Left forelimb (tissue), 1 donor: ENCODE measurements around the gene NSD2.
A peak's percentile ranks its signal among the peaks of the same experiment; 100 is the strongest.

ENCODE experiments used
- DNase-seq: peaks from one replicate; pipeline ENCODE4 v3.0.0-alpha.2; 2018; ENCODE audit warnings: low spot score

Gene NSD2

DNA sequence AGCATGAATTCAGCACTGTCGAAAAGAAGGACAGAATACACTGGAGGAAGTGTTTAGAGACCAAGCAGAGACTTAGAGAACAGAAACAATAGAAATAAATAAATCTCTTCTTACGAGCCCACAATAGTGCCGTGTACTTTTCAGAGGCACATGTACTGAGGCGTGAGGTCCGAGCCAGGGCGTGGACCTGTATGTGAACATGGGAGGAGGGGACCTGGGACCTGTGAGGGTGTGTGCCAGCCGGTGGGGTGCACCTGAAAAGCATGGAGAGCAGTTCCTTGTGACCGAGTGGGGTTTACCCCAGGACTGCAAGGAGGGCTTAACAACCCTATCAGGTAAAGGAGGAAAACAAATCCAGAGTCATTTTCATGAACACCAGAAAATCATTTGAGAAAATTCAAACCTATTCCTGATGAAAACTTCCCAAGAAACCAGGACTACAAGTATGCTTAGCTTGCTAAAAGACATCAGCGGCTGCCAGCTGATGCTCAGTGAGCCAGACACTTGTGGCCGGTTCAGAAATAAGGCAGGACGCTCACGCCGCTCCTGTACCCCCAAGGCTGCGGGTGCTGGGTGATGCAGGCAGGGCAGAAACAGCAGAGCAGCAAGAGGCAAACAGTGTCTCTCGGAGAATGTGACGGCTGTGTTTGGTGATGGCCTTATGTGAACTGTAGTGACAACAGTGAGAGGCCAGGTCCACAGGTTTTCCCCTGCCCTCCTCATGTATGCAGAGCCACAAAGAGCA lies 100.4 kb downstream of the NSD2 start:
- no peak for DNase-seq

DNA sequence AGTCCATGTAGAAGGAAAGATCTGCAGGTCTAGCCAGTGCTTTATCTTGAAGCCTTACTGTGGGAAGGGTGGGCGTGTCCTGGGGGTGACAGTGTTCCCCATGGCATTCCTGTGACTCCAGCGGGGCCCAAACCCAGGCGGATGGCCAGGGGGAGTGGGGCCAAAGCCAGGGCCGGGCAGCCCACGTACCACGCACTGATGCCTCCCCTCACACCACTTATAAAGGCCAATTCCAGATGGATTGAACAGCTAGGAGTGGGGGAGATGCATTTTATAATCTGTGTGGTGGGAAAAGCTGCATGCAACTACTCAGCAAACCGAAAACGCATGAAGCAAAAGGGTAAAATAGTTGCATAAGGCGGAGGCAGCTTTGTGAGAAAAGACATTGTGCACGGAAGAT lies 101.2 kb downstream of the NSD2 start:
- no peak for DNase-seq

- DNase-seq = no peak
Measured at GRCh38 chr4:1973218-1973617, 102.0 kb downstream of the NSD2 start.

- no peak for DNase-seq
Measured at GRCh38 chr4:1973661-1974060, 102.5 kb downstream of the NSD2 start.

- DNase-seq = peak; percentile 52
Measured at GRCh38 chr4:1974840-1975239, 103.6 kb downstream of the NSD2 start.

DNA sequence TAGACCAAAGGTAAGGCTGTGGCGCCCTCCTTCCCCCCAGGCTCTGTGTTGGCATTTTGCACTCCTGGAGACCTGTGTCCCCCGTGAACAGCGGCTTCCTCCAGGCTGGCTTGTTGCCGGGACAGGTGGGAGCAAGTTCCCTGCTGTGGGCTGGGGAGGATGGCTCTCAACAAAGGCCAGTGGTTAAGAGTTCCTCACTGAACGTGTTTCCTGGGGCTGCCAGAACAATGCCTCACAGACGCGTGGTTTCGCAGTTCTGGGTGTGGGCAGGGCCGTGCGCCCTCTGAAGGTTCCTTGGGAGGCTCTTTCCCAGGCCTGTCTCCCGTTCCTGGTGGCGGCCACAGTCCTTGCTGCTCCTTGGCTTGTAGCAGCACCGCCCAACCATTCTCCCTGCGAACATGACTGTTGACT lies 104.2 kb downstream of the NSD2 start:
- DNase-seq = peak; percentile 38

GRCh38 chr4:1975880-1976279 lies 104.7 kb downstream of the NSD2 start:
- peak; percentile 53 for DNase-seq

- no peak for DNase-seq
Measured at GRCh38 chr4:1976416-1977352, 105.5 kb downstream of the NSD2 start.

GRCh38 chr4:1978226-1978625 lies 107.0 kb downstream of the NSD2 start:
- no peak for DNase-seq

DNA sequence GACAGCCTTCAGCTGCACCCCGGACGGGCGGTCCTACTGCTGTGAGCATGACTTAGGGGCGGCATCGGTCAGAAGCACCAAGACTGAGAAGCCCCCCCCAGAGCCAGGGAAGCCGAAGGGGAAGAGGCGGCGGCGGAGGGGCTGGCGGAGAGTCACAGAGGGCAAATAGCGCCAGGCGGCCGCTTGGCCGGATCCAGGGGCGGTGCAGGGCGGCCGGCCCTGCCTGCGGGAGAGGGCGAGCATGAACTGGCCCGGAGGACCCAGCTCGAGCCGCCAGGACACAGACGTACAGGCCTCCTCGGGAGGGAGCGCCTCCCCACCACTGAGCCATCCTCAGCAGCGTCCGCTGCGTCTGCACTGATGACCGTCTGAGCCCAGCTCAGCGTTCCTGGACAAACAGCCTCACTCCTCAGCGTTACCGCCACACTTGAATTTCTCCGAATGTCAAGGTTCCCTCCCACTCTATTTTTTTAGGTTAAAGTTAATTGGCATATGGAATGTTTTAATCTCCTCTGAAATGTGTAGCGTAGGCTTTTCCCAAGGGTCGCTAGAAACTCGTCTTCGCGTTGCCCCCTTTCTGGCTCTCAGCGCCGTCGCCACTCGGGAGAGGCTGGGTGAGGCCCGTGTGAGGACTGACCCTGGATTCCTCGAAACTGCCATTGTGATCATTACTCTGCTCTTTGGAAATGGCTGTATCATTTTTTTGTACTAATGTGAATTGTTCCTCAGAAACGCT lies 107.7 kb downstream of the NSD2 start:
- no peak for DNase-seq

DNA sequence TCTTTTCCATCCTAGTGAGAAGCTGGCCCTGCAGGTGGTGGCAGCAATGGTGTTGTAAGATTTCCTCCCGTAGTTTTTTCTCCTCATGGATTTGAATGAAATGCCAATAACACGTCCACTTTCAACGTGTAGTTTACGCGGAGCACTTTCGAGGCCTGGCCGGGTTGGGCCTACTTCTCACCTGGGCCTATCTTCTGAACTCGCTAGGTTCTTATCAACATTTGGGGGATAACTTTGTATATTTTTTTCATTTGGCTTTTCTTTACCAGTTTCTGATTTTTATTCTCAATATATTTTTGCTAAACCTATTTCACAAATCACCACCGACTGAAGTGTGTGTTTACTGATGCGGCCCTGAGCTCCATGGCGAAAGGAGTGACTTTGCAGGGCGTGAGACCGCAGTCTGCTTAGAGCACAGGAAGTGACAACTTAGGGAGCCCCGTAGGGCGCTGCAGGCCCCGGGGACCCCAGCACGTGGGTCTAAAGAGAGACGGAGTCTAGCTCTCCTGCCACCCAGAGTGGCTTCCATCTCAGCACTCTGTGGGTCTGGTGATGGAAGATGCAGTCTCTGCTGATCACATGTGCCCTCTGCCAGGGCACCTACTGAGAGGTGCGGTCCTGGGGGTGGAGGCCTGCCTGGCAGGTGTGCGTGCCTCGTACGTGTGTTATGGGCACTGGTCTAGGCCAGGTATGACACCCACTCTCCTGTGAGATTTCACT lies 108.4 kb downstream of the NSD2 start:
- DNase-seq = no peak

DNA sequence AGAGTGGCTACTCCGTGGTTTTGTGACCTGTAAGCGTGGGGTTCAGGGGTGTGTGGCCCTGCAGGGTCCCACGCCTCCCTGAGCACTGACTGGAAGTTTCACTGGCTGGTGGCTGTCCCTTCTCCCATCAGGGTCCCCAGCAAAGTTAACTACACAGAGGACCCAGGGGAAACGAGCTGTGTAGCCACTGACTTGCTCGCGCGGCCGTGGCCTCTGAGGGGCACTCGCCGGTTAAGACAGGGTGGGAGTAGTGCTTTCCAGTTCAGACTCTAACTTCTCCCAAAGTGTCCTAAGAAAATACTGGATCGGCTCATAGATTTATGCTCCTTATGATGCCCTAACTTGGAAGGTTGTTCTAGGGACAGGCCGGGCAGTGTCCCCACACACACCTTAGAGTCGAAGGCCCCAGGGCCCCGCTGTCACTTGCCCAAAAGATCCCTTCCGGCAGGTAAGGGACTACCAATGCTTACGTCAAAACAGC lies 109.4 kb downstream of the NSD2 start:
- no peak for DNase-seq

- no peak for DNase-seq
Measured at GRCh38 chr4:1981251-1982058, 110.3 kb downstream of the NSD2 start.

DNA sequence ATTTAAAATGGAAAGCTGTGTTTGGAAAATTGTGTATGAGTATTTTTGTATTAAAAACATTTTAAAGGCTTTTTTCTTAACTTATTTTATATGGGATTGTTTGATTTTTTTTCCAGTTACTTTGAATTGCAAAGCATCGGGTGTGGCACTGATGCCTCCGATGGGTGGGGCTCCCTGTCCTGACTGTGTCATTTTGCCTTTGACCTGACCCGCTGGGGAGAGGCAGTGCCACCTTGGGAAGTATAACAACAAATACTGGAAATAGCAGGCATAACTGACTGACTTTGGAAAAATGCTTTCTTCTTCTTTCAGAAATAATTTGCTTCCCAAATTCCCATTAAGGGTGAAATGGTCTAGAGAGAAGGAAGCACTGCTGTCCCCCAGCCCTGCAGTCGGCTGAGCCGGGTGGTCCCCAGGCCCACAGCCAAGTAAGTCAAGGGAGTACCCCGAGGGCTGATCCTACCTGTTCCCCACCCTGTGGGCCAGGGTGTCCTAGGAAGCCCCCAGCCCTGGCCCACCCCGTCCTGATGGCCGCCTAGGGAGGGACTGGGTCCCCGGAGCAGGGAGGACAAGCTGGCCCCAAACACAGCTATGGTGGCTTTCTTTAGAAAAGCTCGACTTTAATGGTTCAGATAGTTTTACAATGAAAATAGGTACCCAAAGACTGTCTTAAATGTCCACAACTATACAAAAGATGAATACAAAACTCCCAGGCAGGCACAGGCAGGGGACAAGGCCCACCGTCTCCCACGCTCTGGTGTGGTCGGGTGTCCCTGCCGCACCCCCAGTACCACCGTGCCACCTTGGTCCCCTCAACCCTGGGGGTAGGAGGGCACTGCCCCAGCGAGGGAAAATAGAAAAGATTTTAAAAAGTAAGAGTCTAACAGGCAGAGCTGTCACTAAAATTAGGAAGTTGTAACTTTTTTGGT lies 111.2 kb downstream of the NSD2 start:
- no peak for DNase-seq

DNA sequence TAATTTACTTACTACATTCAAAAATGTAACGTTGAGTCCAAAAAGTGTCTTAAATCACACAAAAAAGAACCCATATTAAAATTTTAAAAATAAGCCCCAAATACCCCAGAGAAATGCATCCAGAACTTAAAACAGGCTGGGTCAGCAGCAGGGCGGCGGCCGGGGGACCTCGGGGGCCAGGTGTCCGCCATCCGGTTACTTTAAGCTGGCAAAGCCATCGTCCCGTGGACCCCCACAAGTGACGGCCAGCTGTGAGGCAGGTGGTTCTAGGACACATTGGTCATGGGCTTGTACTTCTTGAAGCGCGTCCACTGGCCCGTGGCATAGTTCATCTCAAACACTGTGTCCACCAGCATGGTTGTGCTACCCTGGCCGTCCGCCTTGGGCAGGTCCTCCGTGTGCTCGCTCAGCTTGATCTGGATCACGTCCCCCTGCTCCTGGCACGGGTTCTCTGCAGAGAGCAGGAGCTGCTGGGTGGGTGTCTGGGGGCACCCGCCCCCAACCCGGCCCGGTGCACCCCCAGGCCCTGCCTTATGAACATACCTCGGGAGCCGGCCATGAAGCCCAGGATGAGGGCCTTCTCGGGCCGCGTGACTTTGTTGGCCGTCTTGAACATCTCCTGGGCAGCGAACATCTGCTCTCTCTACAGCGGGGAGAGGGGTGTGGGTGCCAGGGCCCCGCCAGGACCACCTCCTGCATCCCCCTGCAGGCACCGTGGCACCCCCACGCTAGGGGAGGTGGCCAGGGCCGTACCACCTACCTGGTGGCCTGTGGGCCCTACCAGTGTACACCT lies 112.1 kb downstream of the NSD2 start:
- no peak for DNase-seq

GRCh38 chr4:1983846-1984405 lies 112.7 kb downstream of the NSD2 start:
- DNase-seq = no peak

GRCh38 chr4:1984406-1985191 lies 113.4 kb downstream of the NSD2 start:
- no peak for DNase-seq

GRCh38 chr4:1985294-1985693 lies 114.1 kb downstream of the NSD2 start:
- no peak for DNase-seq
